Parathyroid adenoma (tissue), 2 donors: Measurements from ENCODE around the gene ACBD3.
"Not testable (repeated sequence)": the region's sequence is repeated elsewhere in the genome, so short reads cannot be mapped to it uniquely, and the experiment has no call there.

Source experiments
- H2AFZ ChIP-seq: fragments of 300-600 bp; sonication (generic); one replicate; pipeline ENCODE4 v1.7.0; 2017; ENCODE audit warnings: antibody characterized with exemption, mild to moderate bottlenecking
- H3K27ac ChIP-seq: fragments of 300-600 bp; sonication (generic); one replicate; pipeline ENCODE4 v1.7.0; 2017
- H3K27me3 ChIP-seq: fragments of 300-600 bp; sonication (generic); one replicate; pipeline ENCODE4 v1.7.0; 2017; ENCODE audit warnings: low read length; ENCODE audit not compliant: control insufficient read depth, insufficient read depth
- H3K36me3 ChIP-seq: fragments of 300-600 bp; sonication (generic); one replicate; pipeline ENCODE4 v1.7.0; 2017; ENCODE audit warnings: low read length; ENCODE audit not compliant: control insufficient read depth, insufficient read depth
- H3K4me1 ChIP-seq: fragments of 300-600 bp; sonication (generic); one replicate; pipeline ENCODE4 v1.7.0; 2017; ENCODE audit warnings: control low read depth
- H3K4me2 ChIP-seq: fragments of 300-600 bp; sonication (generic); one replicate; pipeline ENCODE4 v1.7.0; 2017; ENCODE audit warnings: low read length
- H3K4me3 ChIP-seq: fragments of 300-600 bp; sonication (generic); one replicate; pipeline ENCODE4 v1.7.0; 2017; ENCODE audit warnings: low read depth, low read length
- H3K79me2 ChIP-seq: fragments of 300-600 bp; sonication (generic); one replicate; pipeline ENCODE4 v1.7.0; 2017; ENCODE audit warnings: control low read depth
- H3K9ac ChIP-seq: fragments of 300-600 bp; sonication (generic); one replicate; pipeline ENCODE4 v1.7.0; 2017; ENCODE audit warnings: mild to moderate bottlenecking
- H3K9me3 ChIP-seq: fragments of 300-600 bp; sonication (generic); one replicate; pipeline ENCODE4 v1.7.0; 2017; ENCODE audit warnings: low read length; ENCODE audit not compliant: control insufficient read depth
- CTCF ChIP-seq: fragments of 300-600 bp; sonication (generic); IDR thresholded peaks from one replicate; pipeline ENCODE4 v1.7.0; 2017; ENCODE audit warnings: antibody characterized with exemption, mild to moderate bottlenecking
- donor health status: primary hyperparathyroidism.

The ACBD3 gene

GRCh38 chr1:226203240-226203639, 16.7 kb upstream of the ACBD3 start:
- no peak overlapping the region for H3K9ac ChIP-seq
- H3K79me2 ChIP-seq: no peaks in the 10 kb centered on the region
- H3K4me3 ChIP-seq: no peak overlapping the region
- H3K4me1 ChIP-seq: no peaks in the 10 kb centered on the region
- no peak for TF ChIP-seq CTCF
- no peaks in the 10 kb centered on the region for H3K9me3 ChIP-seq
- H2AFZ ChIP-seq: no peak overlapping the region
- no peaks in the 10 kb centered on the region for H3K27me3 ChIP-seq
- no peak overlapping the region for H3K4me2 ChIP-seq
- no peaks in the 10 kb centered on the region for H3K36me3 ChIP-seq
- no peak overlapping the region for H3K27ac ChIP-seq

- not testable (repeated sequence) for H3K27ac ChIP-seq, H3K4me1 ChIP-seq, H3K9ac ChIP-seq, H3K4me3 ChIP-seq, H2AFZ ChIP-seq, H3K36me3 ChIP-seq, H3K9me3 ChIP-seq, H3K4me2 ChIP-seq, H3K79me2 ChIP-seq, H3K27me3 ChIP-seq
Measured at GRCh38 chr1:226202666-226203065, 16.1 kb upstream of the ACBD3 start.

- no peaks in the 10 kb centered on the region for H3K27me3 ChIP-seq
- no peaks in the 10 kb centered on the region for H3K79me2 ChIP-seq
- H3K9me3 ChIP-seq: no peaks in the 10 kb centered on the region
- TF ChIP-seq CTCF: no peak
- no peak overlapping the region for H2AFZ ChIP-seq
- H3K4me3 ChIP-seq: no peak overlapping the region
- no peak overlapping the region for H3K9ac ChIP-seq
- no peak overlapping the region for H3K27ac ChIP-seq
- no peaks in the 10 kb centered on the region for H3K36me3 ChIP-seq
- H3K4me2 ChIP-seq: no peak overlapping the region
- no peaks in the 10 kb centered on the region for H3K4me1 ChIP-seq
Measured at GRCh38 chr1:226202246-226202645, 15.7 kb upstream of the ACBD3 start.

DNA sequence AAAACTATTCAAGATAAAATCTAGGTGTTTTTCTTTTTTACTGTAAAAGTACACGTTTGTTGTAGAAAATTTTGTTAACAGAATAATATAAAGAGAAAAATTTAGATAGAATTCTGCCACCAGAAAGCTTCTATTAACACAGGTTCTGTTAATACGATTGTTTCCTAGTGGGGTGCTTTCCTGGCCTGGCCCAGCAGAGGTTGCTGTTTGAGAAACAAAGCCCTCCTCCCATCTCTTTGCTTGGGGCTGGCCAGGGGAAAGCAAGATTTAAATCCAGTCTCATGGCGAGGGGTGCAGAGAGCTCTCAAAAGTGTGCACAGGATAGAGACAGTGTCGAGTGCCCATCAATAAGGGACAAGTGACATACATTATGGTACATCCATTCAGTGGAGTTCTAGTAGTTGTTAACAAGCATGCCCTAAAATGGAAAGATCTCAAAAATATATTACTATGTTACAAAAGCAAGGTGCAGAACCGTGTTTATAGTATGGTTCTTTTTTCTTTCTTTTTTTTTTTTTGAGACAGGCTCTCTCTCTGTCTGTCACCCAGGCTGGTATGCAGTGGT, 14.6 kb upstream of the ACBD3 start:
- H2AFZ ChIP-seq: no peak overlapping the region
- no peaks in the 10 kb centered on the region for H3K36me3 ChIP-seq
- H3K4me1 ChIP-seq: no peaks in the 10 kb centered on the region
- no peak overlapping the region for H3K27ac ChIP-seq
- no peaks in the 10 kb centered on the region for H3K79me2 ChIP-seq
- no peak overlapping the region for H3K9ac ChIP-seq
- H3K4me2 ChIP-seq: no peak overlapping the region
- no peak for TF ChIP-seq CTCF
- H3K9me3 ChIP-seq: no peaks in the 10 kb centered on the region
- no peak overlapping the region for H3K4me3 ChIP-seq
- no peaks in the 10 kb centered on the region for H3K27me3 ChIP-seq

- TF ChIP-seq CTCF: no peak
- H3K4me3 ChIP-seq: no peak overlapping the region
- no peak overlapping the region for H3K4me2 ChIP-seq
- no peaks in the 10 kb centered on the region for H3K79me2 ChIP-seq
- H3K9me3 ChIP-seq: no peaks in the 10 kb centered on the region
- H3K4me1 ChIP-seq: no peaks in the 10 kb centered on the region
- no peaks in the 10 kb centered on the region for H3K27me3 ChIP-seq
- H2AFZ ChIP-seq: no peak overlapping the region
- no peak overlapping the region for H3K9ac ChIP-seq
- H3K27ac ChIP-seq: no peak overlapping the region
- no peaks in the 10 kb centered on the region for H3K36me3 ChIP-seq
Measured at GRCh38 chr1:226199971-226200370, 13.4 kb upstream of the ACBD3 start.
